ENCODE measurements around the gene ABHD12.
"Not testable (repeated sequence)": the region's sequence is repeated elsewhere in the genome, so short reads cannot be mapped to it uniquely, and the experiment has no call there.

The ABHD12 gene

DNA sequence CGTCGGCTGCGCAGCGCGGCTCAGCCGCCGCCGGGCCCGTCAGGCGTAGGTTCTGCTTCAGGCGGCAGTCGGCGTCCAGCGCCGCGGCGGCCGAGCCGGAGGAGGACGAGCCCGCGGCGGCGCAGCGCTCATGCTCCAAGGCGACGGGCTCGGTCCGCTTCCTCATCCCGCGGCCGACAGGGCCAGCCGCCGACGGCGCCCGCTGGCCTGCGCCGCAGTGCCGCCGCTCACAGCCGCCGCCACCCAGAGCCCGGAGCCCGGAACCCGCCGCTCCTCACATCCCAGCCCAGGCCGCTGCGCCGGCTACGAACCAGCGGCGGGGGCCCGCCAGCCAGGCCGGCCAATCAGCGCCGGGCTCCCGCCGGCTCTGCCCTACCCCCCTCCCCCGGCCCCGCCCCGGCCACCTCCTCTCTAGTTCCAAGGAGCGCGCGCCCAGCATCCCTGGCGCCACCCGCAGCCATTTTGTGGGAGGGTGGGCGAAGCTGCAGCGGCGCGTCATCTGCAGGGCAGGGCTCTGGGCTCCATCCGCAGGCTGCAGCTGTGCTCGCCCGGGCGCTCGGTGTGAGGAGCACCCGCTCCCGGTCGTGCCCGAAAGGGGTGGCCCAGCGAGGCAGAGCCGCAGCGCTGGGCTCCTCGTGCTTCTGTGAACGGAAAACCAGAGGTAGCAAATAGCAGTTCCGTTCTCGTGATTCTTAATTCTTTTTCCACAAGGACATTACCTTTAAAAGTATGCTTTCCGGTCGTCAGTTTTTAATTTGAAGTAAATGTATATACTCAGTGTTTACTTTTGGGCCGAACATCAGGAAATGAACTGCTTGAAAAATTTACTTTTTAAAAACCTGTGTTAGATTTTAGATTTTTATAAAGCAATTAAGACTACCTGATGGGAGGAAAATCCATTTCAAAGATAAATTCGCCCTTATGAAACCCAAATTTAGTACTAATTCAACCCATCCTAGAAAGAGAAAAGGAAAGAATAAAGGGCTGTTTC is at the start of gene ABHD12:
ABHD12 (minus strand) TSS at position 298 of the 991 bp plus-strand sequence; CDS start at position 166, 132 bp downstream.
- FAIRE-seq: peak; percentile 67

GRCh38 chr20:25439328-25439727 is 48.7 kb upstream of the ABHD12 start:
- DNase-seq (ENCODE audit: insufficient read length, low spot score) (no peak), FAIRE-seq (no peak)

More for the DNA sequence above, at the start of gene ABHD12:
- peak; percentile 90 for DNase-seq (ENCODE audit: insufficient read length, low spot score)

- DNase-seq (ENCODE audit: insufficient read length, low spot score): no peak
These were observed 46.5 kb upstream of the ABHD12 start for GRCh38 chr20:25437153-25437581.

GRCh38 chr20:25424536-25424935 is 33.9 kb upstream of the ABHD12 start:
- no peak for DNase-seq (ENCODE audit: insufficient read length, low spot score)
- no peak for FAIRE-seq

More at GRCh38 chr20:25437153-25437581, 46.5 kb upstream of the ABHD12 start:
- no peak for FAIRE-seq

DNA sequence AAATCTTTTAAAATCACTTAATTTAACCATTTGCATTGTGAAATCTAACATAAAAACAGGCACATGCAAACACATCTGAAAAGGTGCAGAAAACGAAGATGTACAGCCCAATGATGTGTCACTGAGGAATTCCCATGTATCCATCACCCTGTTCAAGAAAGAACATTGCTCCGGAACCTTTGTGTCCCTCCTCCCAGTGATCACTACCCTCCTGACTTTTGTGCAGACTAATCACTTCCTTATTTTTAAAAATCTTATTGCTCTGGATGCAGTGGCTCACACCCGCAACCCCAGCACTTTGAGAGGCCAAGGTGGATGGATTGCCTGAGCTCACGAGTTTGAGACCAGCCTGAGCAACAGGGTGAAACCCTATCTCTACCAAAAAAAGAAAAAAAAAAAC is 31.4 kb upstream of the ABHD12 start:
- FAIRE-seq (no peak), DNase-seq (ENCODE audit: insufficient read length, low spot score) (no peak)

- FAIRE-seq (no peak), DNase-seq (ENCODE audit: insufficient read length, low spot score) (no peak)
These were observed 30.5 kb upstream of the ABHD12 start for GRCh38 chr20:25421102-25421501.

DNA sequence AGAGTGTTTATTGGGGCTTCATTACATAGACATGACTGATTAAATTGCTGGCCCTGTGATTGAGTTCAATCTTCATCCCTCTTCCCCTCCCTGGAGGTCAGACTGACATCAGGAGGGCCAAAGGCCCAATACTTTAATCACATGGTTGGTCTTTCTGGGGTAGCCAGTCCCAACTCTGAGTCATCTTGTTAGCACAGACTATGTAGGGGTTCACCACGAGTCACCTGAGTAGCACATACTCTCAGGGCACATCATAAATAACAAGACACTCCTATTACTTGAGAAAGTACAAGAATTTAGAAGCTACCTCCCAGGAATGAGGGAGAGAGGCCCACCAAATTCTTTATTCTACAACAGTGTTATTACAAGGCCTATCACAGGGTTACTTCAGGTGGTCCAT is 28.1 kb upstream of the ABHD12 start:
- DNase-seq (ENCODE audit: insufficient read length, low spot score): no peak
- FAIRE-seq: no peak

DNA sequence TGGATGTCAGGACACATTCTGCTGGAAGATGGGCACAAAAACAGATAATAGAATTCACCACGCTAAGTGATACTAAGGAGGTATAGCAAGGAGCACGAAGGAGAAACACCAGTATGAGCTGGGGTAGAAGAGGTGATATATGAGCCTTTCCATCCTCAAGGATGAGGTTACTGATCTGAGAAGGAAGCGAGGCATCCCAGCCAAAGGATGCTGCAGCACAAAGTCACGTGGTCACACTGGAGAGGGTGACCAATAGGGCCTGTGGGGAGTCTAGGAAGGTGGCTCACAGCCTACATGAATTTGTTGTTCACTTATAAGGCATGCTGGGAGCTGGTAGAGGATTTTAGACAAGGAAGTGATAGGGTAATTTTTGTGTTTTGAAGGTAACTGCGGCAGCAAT is 18.3 kb upstream of the ABHD12 start:
- FAIRE-seq (no peak), DNase-seq (ENCODE audit: insufficient read length, low spot score) (no peak)

DNA sequence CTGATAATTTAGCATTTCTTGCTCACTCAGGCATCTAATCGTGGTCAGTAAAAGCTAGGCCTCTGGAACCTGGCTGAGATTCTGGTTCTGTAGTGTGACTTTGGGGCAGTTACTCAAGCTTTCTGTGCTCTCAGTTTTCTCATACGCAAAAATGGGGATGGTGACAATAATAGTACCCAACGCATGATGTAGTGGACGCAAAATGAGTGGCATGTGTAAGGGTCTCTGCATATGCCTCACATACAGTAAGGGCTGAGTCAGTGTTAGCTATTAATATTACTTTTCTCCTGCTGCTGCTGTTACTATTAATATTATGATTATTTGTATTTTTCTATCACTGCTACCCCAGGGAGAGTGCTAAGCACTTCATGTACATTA is 17.5 kb upstream of the ABHD12 start:
- DNase-seq (ENCODE audit: insufficient read length, low spot score) (no peak), FAIRE-seq (no peak)

DNA sequence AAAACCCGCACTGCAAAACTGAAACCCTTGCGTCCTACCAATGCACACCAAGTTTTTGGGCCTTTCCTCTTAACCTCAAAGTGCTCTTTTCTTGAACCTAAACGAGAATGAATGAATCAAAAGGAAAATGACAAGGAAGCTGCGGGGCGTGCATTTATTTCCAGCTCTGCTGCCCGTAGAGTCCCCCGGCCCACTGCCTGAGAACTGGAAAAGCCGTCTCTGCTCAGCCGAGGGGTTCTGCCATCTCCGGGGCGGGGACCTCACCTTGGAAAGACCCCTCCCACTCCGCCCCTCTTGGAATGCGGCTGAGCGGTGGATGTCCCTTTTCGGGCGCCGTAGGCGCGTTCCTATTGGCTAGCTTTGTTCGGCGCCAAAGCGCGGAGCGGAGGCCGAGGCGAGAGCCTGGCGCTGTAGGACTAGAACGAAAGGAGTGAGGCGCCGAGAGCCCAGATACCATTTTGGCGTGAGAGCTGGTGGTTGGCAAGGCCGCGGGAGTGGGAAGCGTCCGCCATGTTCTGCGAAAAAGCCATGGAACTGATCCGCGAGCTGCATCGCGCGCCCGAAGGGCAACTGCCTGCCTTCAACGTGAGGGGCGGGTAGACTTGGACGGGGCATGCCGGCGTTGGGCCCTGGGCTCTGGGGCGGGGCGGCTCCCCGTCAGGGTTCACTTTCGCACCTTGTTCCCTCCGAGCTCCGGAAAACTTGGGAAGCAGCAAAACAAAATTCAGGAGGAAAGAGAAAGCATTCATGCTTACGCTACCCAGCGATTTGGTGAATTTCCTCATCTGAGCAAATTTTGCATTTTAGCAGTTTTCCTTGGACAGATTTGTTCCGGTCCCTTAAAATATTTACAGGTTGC is 16.9 kb upstream of the ABHD12 start, which contains the start of gene GINS1:
GINS1 (plus strand) TSS at position 363 of the 859 bp plus-strand sequence; CDS start at position 511, 148 bp downstream.
- DNase-seq (ENCODE audit: insufficient read length, low spot score) (peak; percentile 95), FAIRE-seq (no peak)

DNA sequence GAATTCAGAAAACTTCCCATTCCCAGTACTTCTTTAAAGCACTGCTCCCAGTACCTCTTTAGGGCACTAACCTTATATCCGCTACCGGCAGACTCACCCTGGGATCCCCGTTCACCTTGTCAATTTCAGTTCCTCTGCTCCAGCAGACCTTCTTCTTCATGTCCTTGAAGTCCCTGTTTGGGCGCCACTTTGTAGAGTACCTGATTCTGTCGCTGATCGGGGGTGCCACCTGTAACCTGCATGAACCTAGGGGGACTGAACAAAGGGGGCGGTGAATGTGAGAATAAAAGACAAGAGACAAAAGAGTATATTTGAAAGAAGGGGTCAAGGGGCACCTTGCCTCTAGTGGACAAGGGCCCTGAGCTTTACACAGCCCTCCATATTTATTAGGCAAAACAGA is 11.9 kb upstream of the ABHD12 start:
- DNase-seq (ENCODE audit: insufficient read length, low spot score) (no peak), FAIRE-seq (no peak)

DNA sequence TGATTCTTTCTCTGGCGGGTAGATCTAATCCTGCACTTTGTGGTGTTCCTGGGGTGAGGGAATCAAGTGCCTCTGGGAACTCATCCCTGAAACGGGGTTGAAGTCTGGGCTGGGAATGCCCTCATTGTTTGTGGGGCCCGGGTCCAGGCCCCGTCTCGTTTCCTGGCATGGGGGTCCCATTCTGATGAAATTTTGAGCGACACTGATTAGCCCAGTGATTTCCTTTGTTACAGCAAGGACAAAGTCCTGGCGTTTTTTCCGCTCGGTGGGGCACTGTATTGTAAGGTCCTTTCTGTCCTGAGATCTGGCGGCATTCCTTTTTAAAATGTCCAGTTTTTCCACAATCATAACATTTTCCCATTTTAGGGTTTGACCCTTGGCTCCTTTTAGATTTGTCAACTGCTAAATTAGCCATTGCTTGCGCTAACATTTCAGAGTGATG is 9.7 kb upstream of the ABHD12 start:
- FAIRE-seq; DNase-seq (ENCODE audit: insufficient read length, low spot score): not testable (repeated sequence)

DNA sequence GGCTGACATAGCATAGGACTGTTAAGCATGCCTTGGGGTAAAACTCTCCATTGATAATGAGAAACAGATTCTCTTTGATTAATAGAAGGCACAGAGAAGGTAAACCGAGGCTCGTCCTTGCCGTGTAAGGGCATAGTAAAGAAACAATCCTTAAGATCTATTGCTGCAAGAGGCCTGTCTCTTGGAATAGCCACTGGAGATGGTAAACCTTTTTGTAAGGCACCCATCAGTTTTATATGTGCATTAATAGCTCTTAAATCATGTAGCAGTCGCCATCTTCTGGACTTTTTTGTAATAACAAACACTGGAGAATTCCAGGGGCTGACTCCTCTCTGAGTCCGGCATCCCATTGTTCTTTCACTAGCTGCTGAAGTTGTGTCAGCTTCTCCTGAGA is 8.4 kb upstream of the ABHD12 start:
- FAIRE-seq (no peak), DNase-seq (ENCODE audit: insufficient read length, low spot score) (peak; percentile 65)

DNA sequence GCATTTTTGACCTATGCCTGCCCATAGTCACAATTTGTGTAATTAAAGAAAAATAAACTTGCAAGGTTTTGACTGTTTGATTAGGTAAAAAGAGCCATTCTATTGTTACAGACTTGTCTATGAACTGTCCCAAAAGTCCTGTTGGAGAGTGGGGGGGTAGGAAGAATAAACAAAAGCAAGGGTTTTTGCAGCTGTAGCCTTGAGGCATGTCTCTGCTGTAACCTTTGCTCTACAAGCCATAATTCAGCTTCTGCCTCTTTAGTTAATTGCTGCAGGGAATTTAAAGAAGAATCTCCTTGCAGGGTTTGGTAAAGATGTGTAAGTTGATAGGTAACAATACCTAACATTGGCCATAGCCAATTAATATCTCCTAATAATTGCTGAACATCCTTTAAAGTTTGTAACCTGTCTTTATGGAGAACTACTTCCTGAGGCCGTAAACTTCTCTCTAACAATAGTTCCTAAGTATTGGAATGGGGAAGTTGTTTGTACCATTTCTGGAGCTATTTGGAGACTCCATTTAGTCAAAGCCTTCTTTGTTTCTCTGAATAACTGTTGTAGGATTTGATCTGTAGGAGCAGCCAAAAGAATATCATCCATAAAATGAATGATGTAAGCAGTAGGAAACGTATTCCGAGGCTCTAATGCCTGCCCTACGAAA is 7.9 kb upstream of the ABHD12 start:
- FAIRE-seq: no peak

GRCh38 chr20:25397821-25398220 is 7.2 kb upstream of the ABHD12 start:
- FAIRE-seq (no peak), DNase-seq (ENCODE audit: insufficient read length, low spot score) (no peak)

More for the DNA sequence above, 7.9 kb upstream of the ABHD12 start:
- no peak for DNase-seq (ENCODE audit: insufficient read length, low spot score)

DNA sequence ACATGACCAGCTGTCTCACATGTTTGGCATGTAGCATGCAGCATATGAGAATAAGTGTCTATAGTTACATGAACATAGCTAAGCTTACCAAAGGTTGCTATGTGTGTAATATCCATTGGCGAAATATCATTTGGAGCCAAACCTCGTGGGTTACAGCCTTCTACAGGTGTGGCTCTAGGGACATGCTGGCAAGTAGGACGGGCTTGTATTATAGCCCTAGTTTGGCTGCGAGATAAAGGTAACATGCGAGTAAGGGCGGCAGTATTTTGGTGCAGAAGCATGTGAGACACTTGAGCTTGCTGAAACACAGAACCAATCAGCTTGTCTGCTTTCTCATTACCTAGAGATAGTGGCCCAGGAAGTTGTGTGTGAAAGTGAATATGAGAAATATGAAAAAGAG is 6.5 kb upstream of the ABHD12 start:
- FAIRE-seq (no peak), DNase-seq (ENCODE audit: insufficient read length, low spot score) (no peak)

GRCh38 chr20:25394996-25395395 is 4.4 kb upstream of the ABHD12 start:
- DNase-seq (ENCODE audit: insufficient read length, low spot score) (no peak), FAIRE-seq (no peak)

GRCh38 chr20:25394276-25394675 is 3.6 kb upstream of the ABHD12 start:
- FAIRE-seq (no peak), DNase-seq (ENCODE audit: insufficient read length, low spot score) (no peak)

DNA sequence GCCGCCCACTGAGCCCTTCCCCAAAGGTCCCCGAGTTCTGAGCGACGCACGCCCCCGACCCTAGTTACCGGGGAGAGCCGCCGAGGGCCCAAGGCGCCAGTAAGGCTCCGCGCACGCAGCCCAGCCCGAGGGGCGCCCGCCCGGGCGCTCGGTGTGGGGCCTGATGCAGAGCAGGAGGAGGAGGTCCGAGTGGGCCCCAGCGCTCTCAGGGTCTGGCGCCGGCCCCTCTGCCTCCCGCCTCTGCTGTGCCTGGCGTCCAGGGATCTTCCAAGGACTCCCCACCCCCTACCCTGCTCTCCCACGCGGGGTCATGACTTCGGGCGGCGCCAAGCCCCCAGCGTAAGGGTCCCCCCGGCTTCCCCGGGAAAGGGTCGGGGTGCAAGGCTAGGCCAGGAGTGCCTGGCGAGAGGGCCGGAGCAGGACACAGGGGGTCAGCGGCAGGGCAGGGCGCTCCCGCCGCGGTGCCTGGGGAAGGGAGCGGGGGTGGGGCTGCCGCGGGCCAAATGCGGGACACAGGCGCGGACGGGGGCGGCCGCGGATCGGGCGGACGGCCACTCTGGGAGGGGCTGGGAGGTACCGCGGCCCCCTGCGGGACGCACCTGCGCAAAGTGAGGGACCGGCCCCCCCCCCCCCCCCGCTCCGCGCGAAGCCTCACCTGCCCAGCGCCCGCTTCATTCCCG is 637 bp downstream of the ABHD12 start:
- no peak for DNase-seq (ENCODE audit: insufficient read length, low spot score)
- no peak for FAIRE-seq

DNA sequence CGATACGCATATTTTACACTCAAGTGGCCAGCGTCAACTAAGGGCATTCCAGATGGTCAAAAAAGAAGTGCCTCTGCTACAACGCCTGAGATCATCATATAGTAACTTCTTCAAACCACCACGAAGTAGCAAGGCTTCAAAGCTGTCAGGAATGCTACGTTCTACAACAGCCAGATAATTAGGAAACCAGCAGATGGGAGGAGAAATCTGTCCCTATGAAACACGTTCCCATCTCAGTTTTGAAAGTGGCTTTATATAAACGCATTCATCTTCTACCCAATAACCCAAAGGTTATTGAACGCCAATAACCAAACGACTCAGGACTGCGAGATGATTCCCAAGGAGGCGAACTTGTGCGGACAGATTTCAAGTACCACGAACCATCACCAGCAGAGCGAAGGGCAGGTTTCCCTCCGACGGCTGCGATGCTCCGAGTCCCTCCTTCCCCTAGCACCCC is 1.2 kb downstream of the ABHD12 start:
- DNase-seq (ENCODE audit: insufficient read length, low spot score) (no peak), FAIRE-seq (no peak)
